Measurements from ENCODE around the gene TOP1. TPM values are rescaled to one million over a fixed set of nuclear protein-coding genes. Genes with fewer than 3 reads are reported as not detected.
"Not testable (repeated sequence)": the region's sequence is repeated elsewhere in the genome, so short reads cannot be mapped to it uniquely, and the experiment has no call there.

Gene TOP1
- total RNA-seq, 1 donor from 2014 or later, result 17.2 TPM

GRCh38 chr20:41119614-41120561, 91.3 kb downstream of the TOP1 start:
- Histone ChIP-seq H3K4me3 (ENCODE audit: low read length in 3 of 3) (no peak overlapping the region), H3K27me3 (ENCODE audit: control insufficient read depth in 3 of 3, insufficient read depth in 3 of 3, low read length in 3 of 3) (no peaks in the 10 kb centered on the region), H3K9ac (ENCODE audit: low read depth in 1 of 3, low read length in 3 of 3) (no peak overlapping the region), H3K4me1 (ENCODE audit: control insufficient read depth in 3 of 3, insufficient read depth in 3 of 3, low read length in 3 of 3) (no peaks in the 10 kb centered on the region), H3K36me3 (ENCODE audit: control insufficient read depth in 3 of 3, insufficient read depth in 3 of 3, low read length in 3 of 3) (peaks cover 45 to 73% (median 65%) of the 10 kb centered on the region in 3 donors), H3K9me3 (ENCODE audit: control insufficient read depth in 3 of 3, low read length in 3 of 3) (no peaks in the 10 kb centered on the region), H3K27ac (ENCODE audit: low read depth, low read length) (no peak overlapping the region)

- Histone ChIP-seq H3K9me3 (ENCODE audit: control insufficient read depth in 3 of 3, low read length in 3 of 3) (no peaks in the 10 kb centered on the region), H3K9ac (ENCODE audit: low read depth in 1 of 3, low read length in 3 of 3) (no peak overlapping the region), H3K27ac (ENCODE audit: low read depth, low read length) (no peak overlapping the region), H3K36me3 (ENCODE audit: control insufficient read depth in 3 of 3, insufficient read depth in 3 of 3, low read length in 3 of 3) (peaks cover 41 to 63% (median 57%) of the 10 kb centered on the region in 3 donors), H3K27me3 (ENCODE audit: control insufficient read depth in 3 of 3, insufficient read depth in 3 of 3, low read length in 3 of 3) (no peaks in the 10 kb centered on the region), H3K4me3 (ENCODE audit: low read length in 3 of 3) (no peak overlapping the region), H3K4me1 (ENCODE audit: control insufficient read depth in 3 of 3, insufficient read depth in 3 of 3, low read length in 3 of 3) (no peaks in the 10 kb centered on the region)
Measured at GRCh38 chr20:41121399-41121798, 92.8 kb downstream of the TOP1 start.

GRCh38 chr20:41123631-41124030, 95.0 kb downstream of the TOP1 start:
- H3K9ac ChIP-seq (ENCODE audit: low read depth in 1 of 3, low read length in 3 of 3), result no peak overlapping the region
- H3K36me3 ChIP-seq (ENCODE audit: control insufficient read depth in 3 of 3, insufficient read depth in 3 of 3, low read length in 3 of 3), result peaks cover 35 to 48% (median 43%) of the 10 kb centered on the region in 3 donors
- no peaks in the 10 kb centered on the region for H3K4me1 ChIP-seq (ENCODE audit: control insufficient read depth in 3 of 3, insufficient read depth in 3 of 3, low read length in 3 of 3)
- no peaks in the 10 kb centered on the region for H3K9me3 ChIP-seq (ENCODE audit: control insufficient read depth in 3 of 3, low read length in 3 of 3)
- no peaks in the 10 kb centered on the region for H3K27me3 ChIP-seq (ENCODE audit: control insufficient read depth in 3 of 3, insufficient read depth in 3 of 3, low read length in 3 of 3)
- no peak overlapping the region for H3K27ac ChIP-seq (ENCODE audit: low read depth, low read length)
- H3K4me3 ChIP-seq (ENCODE audit: low read length in 3 of 3), result no peak overlapping the region

GRCh38 chr20:41124451-41125094, 96.0 kb downstream of the TOP1 start:
- H3K27ac ChIP-seq (ENCODE audit: low read depth, low read length), result no peak overlapping the region
- H3K4me1 ChIP-seq (ENCODE audit: control insufficient read depth in 3 of 3, insufficient read depth in 3 of 3, low read length in 3 of 3), result no peaks in the 10 kb centered on the region
- no peak overlapping the region for H3K9ac ChIP-seq (ENCODE audit: low read depth in 1 of 3, low read length in 3 of 3)
- no peaks in the 10 kb centered on the region for H3K9me3 ChIP-seq (ENCODE audit: control insufficient read depth in 3 of 3, low read length in 3 of 3)
- H3K36me3 ChIP-seq (ENCODE audit: control insufficient read depth in 3 of 3, insufficient read depth in 3 of 3, low read length in 3 of 3), result peaks cover 35 to 42% (median 38%) of the 10 kb centered on the region in 3 donors
- H3K27me3 ChIP-seq (ENCODE audit: control insufficient read depth in 3 of 3, insufficient read depth in 3 of 3, low read length in 3 of 3), result no peaks in the 10 kb centered on the region
- H3K4me3 ChIP-seq (ENCODE audit: low read length in 3 of 3), result no peak overlapping the region

GRCh38 chr20:41125530-41126457, 97.2 kb downstream of the TOP1 start:
- no peak overlapping the region for H3K27ac ChIP-seq (ENCODE audit: low read depth, low read length)
- H3K27me3 ChIP-seq (ENCODE audit: control insufficient read depth in 3 of 3, insufficient read depth in 3 of 3, low read length in 3 of 3), result no peaks in the 10 kb centered on the region
- H3K9ac ChIP-seq (ENCODE audit: low read depth in 1 of 3, low read length in 3 of 3), result no peak overlapping the region
- no peak overlapping the region for H3K4me3 ChIP-seq (ENCODE audit: low read length in 3 of 3)
- peaks cover 26 to 34% (median 33%) of the 10 kb centered on the region in 3 donors for H3K36me3 ChIP-seq (ENCODE audit: control insufficient read depth in 3 of 3, insufficient read depth in 3 of 3, low read length in 3 of 3)
- H3K4me1 ChIP-seq (ENCODE audit: control insufficient read depth in 3 of 3, insufficient read depth in 3 of 3, low read length in 3 of 3), result no peaks in the 10 kb centered on the region
- no peaks in the 10 kb centered on the region for H3K9me3 ChIP-seq (ENCODE audit: control insufficient read depth in 3 of 3, low read length in 3 of 3)

GRCh38 chr20:41126719-41127118, 98.1 kb downstream of the TOP1 start:
- Histone ChIP-seq H3K4me1 (ENCODE audit: control insufficient read depth in 3 of 3, insufficient read depth in 3 of 3, low read length in 3 of 3) (no peaks in the 10 kb centered on the region), H3K36me3 (ENCODE audit: control insufficient read depth in 3 of 3, insufficient read depth in 3 of 3, low read length in 3 of 3) (peaks cover 18 to 26% (median 25%) of the 10 kb centered on the region in 3 donors), H3K27me3 (ENCODE audit: control insufficient read depth in 3 of 3, insufficient read depth in 3 of 3, low read length in 3 of 3) (no peaks in the 10 kb centered on the region), H3K27ac (ENCODE audit: low read depth, low read length) (no peak overlapping the region), H3K4me3 (ENCODE audit: low read length in 3 of 3) (no peak overlapping the region), H3K9me3 (ENCODE audit: control insufficient read depth in 3 of 3, low read length in 3 of 3) (no peaks in the 10 kb centered on the region), H3K9ac (ENCODE audit: low read depth in 1 of 3, low read length in 3 of 3) (no peak overlapping the region)

- peaks cover 8 to 11% (median 9%) of the 10 kb centered on the region in 3 donors for H3K36me3 ChIP-seq (ENCODE audit: control insufficient read depth in 3 of 3, insufficient read depth in 3 of 3, low read length in 3 of 3)
- H3K27me3 ChIP-seq (ENCODE audit: control insufficient read depth in 3 of 3, insufficient read depth in 3 of 3, low read length in 3 of 3); H3K9ac ChIP-seq (ENCODE audit: low read depth in 1 of 3, low read length in 3 of 3); H3K9me3 ChIP-seq (ENCODE audit: control insufficient read depth in 3 of 3, low read length in 3 of 3); H3K4me3 ChIP-seq (ENCODE audit: low read length in 3 of 3); H3K27ac ChIP-seq (ENCODE audit: low read depth, low read length); H3K4me1 ChIP-seq (ENCODE audit: control insufficient read depth in 3 of 3, insufficient read depth in 3 of 3, low read length in 3 of 3): not testable (repeated sequence)
Measured at GRCh38 chr20:41128317-41128716, 99.7 kb downstream of the TOP1 start.

GRCh38 chr20:41131594-41132387, 103.2 kb downstream of the TOP1 start:
- no peak overlapping the region for H3K4me3 ChIP-seq (ENCODE audit: low read length in 3 of 3)
- peaks cover 0 to under 1% (median 0%) of the 10 kb centered on the region in 3 donors for H3K36me3 ChIP-seq (ENCODE audit: control insufficient read depth in 3 of 3, insufficient read depth in 3 of 3, low read length in 3 of 3)
- no peak overlapping the region for H3K9ac ChIP-seq (ENCODE audit: low read depth in 1 of 3, low read length in 3 of 3)
- peaks cover 5 to 13% (median 7%) of the 10 kb centered on the region in 3 donors for H3K4me1 ChIP-seq (ENCODE audit: control insufficient read depth in 3 of 3, insufficient read depth in 3 of 3, low read length in 3 of 3)
- no peak overlapping the region for H3K27ac ChIP-seq (ENCODE audit: low read depth, low read length)
- no peaks in the 10 kb centered on the region for H3K9me3 ChIP-seq (ENCODE audit: control insufficient read depth in 3 of 3, low read length in 3 of 3)
- H3K27me3 ChIP-seq (ENCODE audit: control insufficient read depth in 3 of 3, insufficient read depth in 3 of 3, low read length in 3 of 3), result no peaks in the 10 kb centered on the region

GRCh38 chr20:41132388-41132775, 103.8 kb downstream of the TOP1 start:
- H3K4me3 ChIP-seq (ENCODE audit: low read length in 3 of 3); H3K9ac ChIP-seq (ENCODE audit: low read depth in 1 of 3, low read length in 3 of 3); H3K9me3 ChIP-seq (ENCODE audit: control insufficient read depth in 3 of 3, low read length in 3 of 3); H3K36me3 ChIP-seq (ENCODE audit: control insufficient read depth in 3 of 3, insufficient read depth in 3 of 3, low read length in 3 of 3); H3K27me3 ChIP-seq (ENCODE audit: control insufficient read depth in 3 of 3, insufficient read depth in 3 of 3, low read length in 3 of 3); H3K27ac ChIP-seq (ENCODE audit: low read depth, low read length): not testable (repeated sequence)
- peaks cover 5 to 13% (median 7%) of the 10 kb centered on the region in 3 donors for H3K4me1 ChIP-seq (ENCODE audit: control insufficient read depth in 3 of 3, insufficient read depth in 3 of 3, low read length in 3 of 3)

Measured in skeletal muscle tissue (tissue), 4 donors.